Fibroblast of lung (primary cell): ENCODE data around the gene PRR23E.

Source experiments
- CTCF ChIP-seq, 2 donors: IDR thresholded peaks in 1 of 2; conservative IDR thresholded peaks in 1 of 2; 1 replicate in 1 of 2; 2 replicates in 1 of 2; pipeline ENCODE4 v1.5.1; 2011 to 2012; ENCODE audit warnings: low read length in 2 of 2, control low read depth in 1 of 2, inconsistent platforms in 1 of 2, low read depth in 1 of 2, mild to moderate bottlenecking in 1 of 2
- EZH2 ChIP-seq: IDR thresholded peaks from 2 replicates; pipeline ENCODE4 v1.5.1; 2012; ENCODE audit warnings: low read length, control low read depth, mild to moderate bottlenecking; ENCODE audit errors: missing control alignments

DNA sequence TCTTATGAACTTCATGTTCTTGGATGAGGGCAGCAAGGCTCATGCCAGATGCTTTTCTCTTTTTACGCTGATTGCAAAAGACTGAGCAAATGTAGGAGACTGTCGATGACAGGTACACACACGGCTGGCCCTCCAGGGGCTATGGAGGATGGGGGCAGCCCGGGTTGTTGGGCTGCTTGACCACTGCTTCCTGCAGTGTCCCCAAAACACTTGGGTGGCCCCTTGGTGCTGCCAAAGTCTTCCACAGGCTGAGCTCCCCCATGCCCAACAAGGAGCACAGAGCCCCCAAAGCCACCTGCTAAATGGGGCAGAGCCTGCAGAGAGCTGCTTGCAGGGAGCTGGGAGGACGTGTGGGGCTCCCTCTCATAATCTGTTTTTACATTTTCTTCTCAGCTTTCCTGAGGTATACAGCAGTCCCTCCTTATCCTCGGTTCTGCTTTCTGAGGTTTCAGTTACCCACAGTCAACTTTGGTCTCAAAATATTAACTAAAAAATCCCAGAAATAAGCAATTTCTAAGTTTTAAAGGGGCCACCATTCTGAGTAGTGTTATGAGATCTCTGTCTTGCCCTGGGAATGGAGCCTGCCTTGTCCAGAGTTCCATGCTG, 7.3 kb downstream of the PRR23E start:
- TF ChIP-seq CTCF (conservative IDR thresholded peaks at IDR 0.05 in 1 of 2, IDR thresholded peaks at IDR 0.05 in 1 of 2; ENCODE audit: low read depth in 1 of 2, low read length in 2 of 2) (no peak), EZH2 (no peak)
